GM21447 (cell line): ENCODE measurements around the gene TNFRSF8.
"Not testable (repeated sequence)": the region's sequence is repeated elsewhere in the genome, so short reads cannot be mapped to it uniquely, and the experiment has no call there.

Experiments used
- ATAC-seq: cut with Tn5 transposase; IDR thresholded peaks from one replicate; pipeline ENCODE4 v1.9.1; 2021; ENCODE audit not compliant: unreplicated experiment

TNFRSF8 gene

GRCh38 chr1:12038356-12039163, 24.5 kb upstream of the TNFRSF8 start:
- no peak for ATAC-seq

GRCh38 chr1:12039164-12039525, 24.0 kb upstream of the TNFRSF8 start:
- no peak for ATAC-seq

- peak; percentile 43 for ATAC-seq
Measured at GRCh38 chr1:12039824-12040456, 23.2 kb upstream of the TNFRSF8 start.

- ATAC-seq = peak; percentile 70
Measured at GRCh38 chr1:12040457-12041051, 22.5 kb upstream of the TNFRSF8 start.

- not testable (repeated sequence) for ATAC-seq
Measured at GRCh38 chr1:12044187-12044877, 18.8 kb upstream of the TNFRSF8 start.

GRCh38 chr1:12046749-12047119, 16.4 kb upstream of the TNFRSF8 start:
- ATAC-seq = no peak

GRCh38 chr1:12047120-12047876, 15.8 kb upstream of the TNFRSF8 start:
- peak; percentile 42 for ATAC-seq

GRCh38 chr1:12048372-12048771, 14.7 kb upstream of the TNFRSF8 start:
- no peak for ATAC-seq

GRCh38 chr1:12049616-12050015, 13.5 kb upstream of the TNFRSF8 start:
- ATAC-seq = no peak

- ATAC-seq = no peak
Measured at GRCh38 chr1:12051361-12051760, 11.7 kb upstream of the TNFRSF8 start.

GRCh38 chr1:12052008-12052573, 11.0 kb upstream of the TNFRSF8 start:
- peak; percentile 58 for ATAC-seq

GRCh38 chr1:12052997-12053686, 10.0 kb upstream of the TNFRSF8 start:
- no peak for ATAC-seq

GRCh38 chr1:12053752-12054548, 9.2 kb upstream of the TNFRSF8 start:
- no peak for ATAC-seq

GRCh38 chr1:12055259-12055658, 7.8 kb upstream of the TNFRSF8 start:
- no peak for ATAC-seq

- no peak for ATAC-seq
Measured at GRCh38 chr1:12056331-12056841, 6.7 kb upstream of the TNFRSF8 start.

GRCh38 chr1:12057382-12057781, 5.7 kb upstream of the TNFRSF8 start:
- ATAC-seq = no peak

GRCh38 chr1:12057940-12058687, 5.0 kb upstream of the TNFRSF8 start:
- no peak for ATAC-seq

- no peak for ATAC-seq
Measured at GRCh38 chr1:12059226-12059625, 3.9 kb upstream of the TNFRSF8 start.
